SK-N-MC (cell line): ENCODE results near the gene ZFYVE21.

Experiments
- DNase-seq: peaks from one replicate; pipeline ENCODE4 v3.0.0-alpha.2; 2011; ENCODE audit warnings: low read depth, low spot score
- H3K27ac ChIP-seq: fragments of 200-600 bp; sonication (generic); 2 replicates; pipeline ENCODE4 v1.5.1; 2016; ENCODE audit warnings: mixed run types
- H3K36me3 ChIP-seq: fragments of 200-600 bp; sonication (generic); 2 replicates; pipeline ENCODE4 v1.6.1; 2017; ENCODE audit warnings: antibody characterized with exemption, low read length, mixed read lengths; ENCODE audit not compliant: insufficient read depth
- H3K4me3 ChIP-seq: fragments of 200-600 bp; sonication (generic); 2 replicates; pipeline ENCODE4 v1.5.1; 2016
- H3K9ac ChIP-seq: fragments of 200-600 bp; sonication (generic); 2 replicates; pipeline ENCODE4 v1.8.0; 2017; ENCODE audit warnings: mixed run types, mixed read lengths; ENCODE audit not compliant: insufficient read length
- H3K9me3 ChIP-seq: fragments of 200-600 bp; sonication (generic); 2 replicates; pipeline ENCODE4 v1.6.1; 2017; ENCODE audit warnings: low read depth, mild to moderate bottlenecking, antibody characterized with exemption, low read length, moderate library complexity, mixed read lengths
- EZH2 ChIP-seq: fragments of 200-600 bp; sonication (generic); IDR thresholded peaks from one replicate; pipeline ENCODE4 v1.6.1; 2017; ENCODE audit warnings: antibody characterized with exemption
- FOXP2 ChIP-seq: optimal IDR thresholded peaks from 2 replicates; pipeline ENCODE3; 2011; ENCODE audit warnings: mild to moderate bottlenecking, moderate library complexity; ENCODE audit not compliant: insufficient read depth; ENCODE audit errors: extremely low read length, control extremely low read depth
- POLR2AphosphoS5 ChIP-seq: IDR thresholded peaks from 2 replicates; pipeline ENCODE4 v1.6.1; 2012; ENCODE audit warnings: mild to moderate bottlenecking, low read depth, low read length, borderline replicate concordance

ZFYVE21 gene

DNA sequence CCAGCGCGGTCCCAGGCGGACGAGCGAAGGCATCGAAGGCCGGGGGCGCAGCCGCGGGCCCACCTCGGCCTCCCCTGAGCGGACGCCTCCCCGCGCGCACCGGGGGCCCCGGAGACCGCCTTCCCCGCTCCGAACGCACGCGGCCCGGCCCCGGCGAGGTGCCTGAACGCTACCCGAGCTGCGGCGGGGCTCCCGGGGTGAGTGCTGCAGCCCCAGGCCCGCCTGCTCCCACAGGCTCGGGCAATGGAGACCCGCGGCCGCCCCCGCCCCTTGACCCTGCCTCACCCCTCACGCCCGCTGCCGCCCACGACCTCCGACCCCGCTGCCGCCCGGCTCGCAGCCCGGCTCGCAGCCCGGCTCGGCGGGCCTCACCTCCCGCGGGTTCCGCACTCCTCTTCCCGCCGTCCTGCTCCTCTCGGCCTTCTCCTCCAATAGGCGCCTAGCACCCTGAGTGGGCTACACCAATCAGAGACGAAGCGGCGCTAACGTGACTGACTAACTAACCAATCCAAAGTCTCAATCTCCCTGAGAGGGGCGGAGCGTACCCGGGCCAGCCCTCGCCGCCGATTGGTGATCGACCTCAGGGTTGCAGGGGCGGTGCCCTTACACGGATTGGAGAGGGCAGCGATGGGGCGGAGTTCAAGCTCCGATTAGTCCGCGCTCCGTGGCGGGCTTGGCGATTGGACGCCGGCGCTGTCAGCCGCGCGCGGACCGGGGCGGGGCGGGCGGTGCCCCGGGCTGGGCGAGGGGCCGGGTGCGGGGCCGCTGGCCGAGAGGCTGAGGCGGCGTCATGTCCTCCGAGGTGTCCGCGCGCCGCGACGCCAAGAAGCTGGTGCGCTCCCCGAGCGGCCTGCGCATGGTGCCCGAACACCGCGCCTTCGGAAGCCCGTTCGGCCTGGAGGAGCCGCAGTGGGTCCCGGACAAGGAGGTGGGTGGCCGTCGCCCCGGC lies at the start of gene ZFYVE21, which contains the start of gene XRCC3:
TSS of gene ZFYVE21 (plus strand) at position 759 of the 949 bp plus-strand sequence. CDS start at position 791, 32 bp downstream.
TSS of gene XRCC3 (minus strand) at position 400 of the 949 bp plus-strand sequence. CDS start 4,364 bp downstream, outside the sequence.
- peak; percentile 47; the same call in 1 of the 2 replicates for TF ChIP-seq POLR2AphosphoS5
- no peak for TF ChIP-seq EZH2
- DNase-seq: peak; percentile 98
- Histone ChIP-seq H3K27ac (peak within 1 kb of the TSS; percentile 79), H3K36me3 (peaks cover 14% of the 10 kb centered on the region; the same call in 1 of the 2 replicates), H3K9ac (peak within 1 kb of the TSS; percentile 96), H3K9me3 (no peaks in the 10 kb centered on the region), H3K4me3 (peak within 1 kb of the TSS; percentile 90)

DNA sequence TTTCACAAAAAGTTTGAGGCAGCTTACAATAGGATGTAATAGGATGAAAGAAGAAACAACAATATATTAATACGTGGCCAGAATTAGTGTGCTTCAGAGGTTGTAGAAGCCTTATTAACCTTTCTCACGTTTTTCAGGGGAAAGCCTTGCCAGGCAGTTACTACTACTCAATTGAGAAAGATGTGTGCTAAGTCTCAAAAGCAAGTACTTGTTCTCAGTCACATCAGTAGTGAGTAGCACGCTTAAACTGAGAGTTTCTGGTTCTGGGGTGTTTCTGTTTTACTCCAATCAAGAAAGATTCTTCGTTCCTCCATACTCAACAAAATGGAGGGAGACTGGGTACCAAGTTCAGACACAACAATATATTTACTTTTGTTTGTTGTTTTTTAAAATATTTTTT lies 47.9 kb upstream of the ZFYVE21 start:
- no peak for DNase-seq
- no peak overlapping the region for H3K27ac ChIP-seq

DNA sequence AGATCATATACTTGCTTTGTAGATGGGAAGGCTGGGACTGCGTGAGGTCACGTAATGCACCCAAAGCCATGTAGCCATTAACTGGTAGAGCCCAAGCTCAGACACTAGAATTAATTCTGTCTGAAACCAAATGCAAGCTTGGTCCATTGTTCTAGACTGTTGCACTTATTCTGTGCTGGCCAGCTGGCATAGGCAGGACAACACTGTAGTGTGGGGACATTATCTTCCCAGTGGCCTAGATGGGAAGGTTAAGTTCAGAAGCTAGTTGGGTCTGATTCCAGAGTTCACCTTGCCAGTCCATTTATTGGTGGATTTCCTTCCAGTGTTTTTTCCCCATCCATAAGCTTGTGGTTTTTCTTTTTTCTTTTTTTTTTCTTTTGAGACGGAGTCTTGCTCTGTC lies 47.5 kb upstream of the ZFYVE21 start:
- Histone ChIP-seq H3K9me3 (no peaks in the 10 kb centered on the region), H3K36me3 (peaks cover 66% of the 10 kb centered on the region), H3K4me3 (no peak overlapping the region), H3K9ac (no peak overlapping the region), H3K27ac (no peak overlapping the region)
- no peak for TF ChIP-seq POLR2AphosphoS5
- TF ChIP-seq FOXP2: no peak
- TF ChIP-seq EZH2: no peak
- DNase-seq: no peak

More for the DNA sequence above, 47.9 kb upstream of the ZFYVE21 start:
- no peak overlapping the region for H3K4me3 ChIP-seq
- H3K9me3 ChIP-seq: no peaks in the 10 kb centered on the region
- peaks cover 63% of the 10 kb centered on the region for H3K36me3 ChIP-seq
- no peak for TF ChIP-seq FOXP2
- TF ChIP-seq EZH2: no peak
- no peak for TF ChIP-seq POLR2AphosphoS5
- H3K9ac ChIP-seq: no peak overlapping the region

DNA sequence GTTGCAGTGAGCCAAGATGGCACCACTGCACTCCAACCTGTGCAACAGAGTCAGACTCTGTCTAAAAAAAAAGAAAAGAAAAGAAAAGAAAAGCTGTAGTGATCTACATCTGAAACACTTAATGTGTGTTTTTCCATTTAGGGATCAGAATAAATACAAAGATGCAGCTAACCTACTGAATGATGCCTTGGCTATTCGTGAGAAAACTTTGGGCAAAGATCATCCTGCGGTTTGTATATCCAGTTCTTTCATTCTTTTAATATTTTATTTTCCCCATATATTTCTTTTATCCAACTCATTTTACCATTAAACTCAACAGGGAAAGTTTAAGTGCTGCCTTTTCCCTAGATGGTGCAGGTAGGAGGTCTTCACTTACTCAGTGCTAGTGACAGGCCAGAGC lies 46.2 kb upstream of the ZFYVE21 start:
- no peak for DNase-seq
- 0 out of 2 replicates have a peak overlapping the region, but pooled peaks have one; percentile 42 for H3K27ac ChIP-seq
- TF ChIP-seq POLR2AphosphoS5 (no peak), EZH2 (no peak), FOXP2 (no peak)
- H3K4me3 ChIP-seq: no peak overlapping the region
- no peak overlapping the region for H3K9ac ChIP-seq
- H3K36me3 ChIP-seq: peaks cover 70% of the 10 kb centered on the region
- H3K9me3 ChIP-seq: no peaks in the 10 kb centered on the region

DNA sequence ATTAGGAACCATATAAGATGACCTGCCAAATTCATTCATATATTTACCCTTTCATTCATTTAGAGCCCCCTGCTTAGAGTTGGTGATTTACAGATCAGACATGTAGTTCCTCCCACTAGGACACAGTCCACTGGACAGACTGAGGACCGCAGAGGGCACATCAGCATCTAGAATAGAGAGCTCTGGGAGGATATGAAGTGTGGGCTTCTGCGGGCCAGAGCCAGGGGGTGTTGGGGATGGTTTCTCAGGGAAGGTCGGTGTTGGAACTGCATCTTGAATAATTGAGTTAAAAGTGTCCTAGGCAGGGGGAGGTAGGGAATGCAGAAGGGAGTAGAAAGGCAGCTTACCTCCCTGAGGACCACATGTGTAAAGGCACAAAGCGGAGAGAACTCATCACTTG lies 43.7 kb upstream of the ZFYVE21 start:
- peaks cover 89% of the 10 kb centered on the region for H3K36me3 ChIP-seq
- H3K4me3 ChIP-seq: no peak overlapping the region
- H3K9ac ChIP-seq: no peak overlapping the region
- TF ChIP-seq EZH2 (no peak), FOXP2 (no peak), POLR2AphosphoS5 (no peak)
- no peak for DNase-seq
- H3K27ac ChIP-seq: no peak overlapping the region
- no peaks in the 10 kb centered on the region for H3K9me3 ChIP-seq

DNA sequence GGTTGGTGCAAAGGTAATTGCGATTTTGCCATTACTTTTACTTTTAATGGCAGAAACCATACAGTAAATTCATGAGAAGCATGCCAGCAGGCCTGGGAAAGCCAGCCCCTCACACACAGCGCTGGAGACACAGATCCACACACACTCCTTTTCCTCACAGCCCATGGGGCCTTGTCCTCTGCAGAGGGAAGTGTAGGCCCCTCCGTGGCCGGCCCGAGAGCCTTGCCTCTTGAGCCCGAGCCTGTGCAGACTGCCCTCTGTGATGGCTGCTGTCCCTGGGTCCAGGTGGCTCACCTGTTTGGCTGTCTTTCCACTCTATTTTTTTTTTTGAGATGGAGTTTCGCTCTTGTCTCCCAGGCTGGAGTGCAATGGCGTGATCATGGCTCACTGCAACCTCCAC lies 39.7 kb upstream of the ZFYVE21 start:
- Histone ChIP-seq H3K9me3 (no peaks in the 10 kb centered on the region), H3K4me3 (no peak overlapping the region), H3K9ac (no peak overlapping the region), H3K36me3 (peaks cover 93% of the 10 kb centered on the region), H3K27ac (no peak overlapping the region)
- DNase-seq: no peak
- TF ChIP-seq EZH2 (no peak), FOXP2 (no peak), POLR2AphosphoS5 (no peak)

DNA sequence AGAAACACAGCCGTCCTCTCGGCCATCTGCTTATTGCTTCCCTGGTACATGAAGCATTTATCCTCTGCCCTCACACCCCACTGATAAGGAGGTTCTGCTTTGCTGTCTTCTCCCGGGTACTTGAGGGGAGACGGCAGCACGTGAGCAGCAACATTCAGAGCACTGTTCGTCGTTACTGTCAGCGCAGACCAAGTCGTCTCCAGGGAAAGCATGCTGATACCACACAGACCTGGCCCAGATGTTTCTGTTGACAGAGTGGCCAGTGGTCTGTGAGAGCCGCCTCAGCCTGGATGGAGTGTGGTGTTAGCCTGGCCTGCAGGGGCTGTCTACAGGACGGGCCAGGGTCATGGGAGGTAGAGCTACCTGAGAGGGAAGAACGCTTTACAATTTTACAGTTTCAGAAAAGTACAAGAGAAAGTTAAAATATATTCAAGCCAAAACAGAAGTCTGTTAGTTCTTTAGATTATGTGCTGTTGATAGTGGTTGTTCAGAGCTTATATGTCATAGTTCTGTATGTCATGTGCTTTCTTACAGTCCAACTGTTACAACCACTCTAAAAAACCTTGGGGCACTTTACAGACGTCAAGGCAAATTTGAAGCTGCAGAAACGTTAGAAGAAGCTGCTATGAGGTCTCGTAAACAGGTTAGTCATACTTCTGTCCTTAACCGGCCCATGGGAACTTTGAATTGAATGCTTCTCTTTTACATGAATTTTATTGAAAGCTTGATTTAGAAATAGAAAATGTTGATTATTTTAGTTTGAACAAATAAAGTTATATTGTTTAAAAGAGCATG lies 38.5 kb upstream of the ZFYVE21 start:
- no peak overlapping the region for H3K27ac ChIP-seq
- peaks cover 92% of the 10 kb centered on the region for H3K36me3 ChIP-seq

DNA sequence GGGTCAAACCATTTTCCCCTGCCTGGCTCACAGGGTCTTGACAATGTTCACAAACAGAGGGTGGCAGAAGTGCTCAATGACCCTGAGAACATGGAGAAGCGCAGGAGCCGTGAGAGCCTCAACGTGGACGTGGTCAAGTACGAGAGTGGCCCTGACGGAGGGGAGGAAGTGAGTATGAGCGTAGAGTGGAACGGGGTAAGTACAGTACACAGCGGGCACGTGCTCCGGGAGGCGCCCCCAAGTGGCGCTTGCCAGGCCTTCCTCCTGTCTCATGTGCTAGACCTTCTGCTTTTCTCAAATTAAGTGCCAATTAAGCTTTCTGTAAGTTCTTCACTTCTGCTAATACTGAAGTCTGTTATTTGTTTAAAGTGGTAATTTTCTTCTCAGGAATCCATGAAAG lies 36.3 kb upstream of the ZFYVE21 start:
- Histone ChIP-seq H3K36me3 (peaks cover 78% of the 10 kb centered on the region), H3K9me3 (no peaks in the 10 kb centered on the region), H3K27ac (no peak overlapping the region), H3K9ac (no peak overlapping the region), H3K4me3 (no peak overlapping the region)
- no peak for TF ChIP-seq POLR2AphosphoS5
- TF ChIP-seq FOXP2: no peak
- no peak for TF ChIP-seq EZH2
- DNase-seq: no peak

More for the DNA sequence above, 38.5 kb upstream of the ZFYVE21 start:
- H3K9ac ChIP-seq: no peak overlapping the region
- no peak overlapping the region for H3K4me3 ChIP-seq
- TF ChIP-seq EZH2 (no peak), FOXP2 (no peak), POLR2AphosphoS5 (no peak)
- H3K9me3 ChIP-seq: no peaks in the 10 kb centered on the region
- DNase-seq: no peak
